ENCODE measurements around the gene OR2T10. TPM values are rescaled to one million over a fixed set of nuclear protein-coding genes. Genes with fewer than 3 reads are reported as not detected.
"Not testable (repeated sequence)": the region's sequence is repeated elsewhere in the genome, so short reads cannot be mapped to it uniquely, and the experiment has no call there.

OR2T10 gene, protein sequence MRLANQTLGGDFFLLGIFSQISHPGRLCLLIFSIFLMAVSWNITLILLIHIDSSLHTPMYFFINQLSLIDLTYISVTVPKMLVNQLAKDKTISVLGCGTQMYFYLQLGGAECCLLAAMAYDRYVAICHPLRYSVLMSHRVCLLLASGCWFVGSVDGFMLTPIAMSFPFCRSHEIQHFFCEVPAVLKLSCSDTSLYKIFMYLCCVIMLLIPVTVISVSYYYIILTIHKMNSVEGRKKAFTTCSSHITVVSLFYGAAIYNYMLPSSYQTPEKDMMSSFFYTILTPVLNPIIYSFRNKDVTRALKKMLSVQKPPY
- not detected for total RNA-seq (2013)
- polyA plus RNA-seq (not detected), polyA minus RNA-seq (not detected in 2 replicates), total RNA-seq (0 to 0.92 (median 0.04) reads per million in 11 experiments)

DNA sequence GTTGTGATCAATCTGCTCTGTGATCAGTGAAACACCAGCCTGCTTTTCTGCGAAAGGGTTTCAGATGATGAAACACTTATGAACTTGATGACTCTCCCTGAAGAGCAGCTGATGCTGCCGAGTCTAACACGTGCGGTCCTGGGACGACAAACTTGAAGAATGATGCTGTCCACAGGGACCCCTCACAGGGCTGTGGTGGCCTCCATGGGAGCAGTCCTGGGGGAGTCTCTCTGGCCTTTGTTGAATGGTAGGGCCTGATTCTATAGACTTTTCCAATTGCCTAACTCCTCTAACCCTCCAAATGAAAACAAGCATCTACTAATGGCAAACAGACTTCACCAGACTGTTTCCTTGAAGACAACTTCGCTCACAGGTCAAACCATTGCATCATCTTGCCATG, at the start of gene OR2T10:
TSS of gene OR2T10 (minus strand) at position 112 of the 400 bp plus-strand sequence. CDS start 3,932 bp downstream, outside the sequence.
- Histone ChIP-seq H3K79me2 (ENCODE audit: insufficient read depth, low read length) (no peaks in the 10 kb centered on the region), H3K27me3 (ENCODE audit: control insufficient read depth in 2 of 2, insufficient read depth in 2 of 2, low read length in 2 of 2) (no peaks in the 10 kb centered on the region), H3K9me3 (replicated peaks in 1 of 2; ENCODE audit: control insufficient read depth in 1 of 2, insufficient read depth in 1 of 2, low read length in 2 of 2) (no peaks in the 10 kb centered on the region), H3K9ac (ENCODE audit: insufficient read depth, low read length, poor library complexity, severe bottlenecking) (no peak within 1 kb of the TSS), H3K4me2 (replicated peaks; ENCODE audit: extremely low read depth, low read length, poor library complexity, severe bottlenecking) (no peak within 1 kb of the TSS), H2AFZ (ENCODE audit: insufficient read depth, low read depth, low read length, poor library complexity, severe bottlenecking) (no peak within 1 kb of the TSS), H3K36me3 (replicated peaks in 1 of 2; ENCODE audit: control insufficient read depth in 1 of 2, insufficient read depth in 2 of 2, low read length in 2 of 2) (no peaks in the 10 kb centered on the region), H3K27ac (ENCODE audit: low read depth in 1 of 2, low read length in 2 of 2) (no peak within 1 kb of the TSS), H3K4me1 (ENCODE audit: control insufficient read depth in 1 of 2, insufficient read depth in 2 of 2, low read length in 2 of 2) (no peaks in the 10 kb centered on the region), H4K20me1 (ENCODE audit: insufficient read depth, low read length) (no peaks in the 10 kb centered on the region), H3K4me3 (replicated peaks in 1 of 3; ENCODE audit: low read depth in 2 of 3, low read length in 3 of 3) (no peak within 1 kb of the TSS)
- WGBS (ENCODE audit: insufficient coverage), result 95% methylated on average over 5 of the region's 6 CpGs
- DNase-seq, result no peak
- Mint-ChIP-seq H3K36me3 (no peaks in the 10 kb centered on the region), H3K27me3 (ENCODE audit: low read depth in 3 of 3) (peaks cover 0 to 1% (median 0%) of the 10 kb centered on the region in 3 donors), H3K27ac (no peak within 1 kb of the TSS), H3K4me1 (peaks cover 3% of the 10 kb centered on the region), H3K4me3 (no peak within 1 kb of the TSS), H3K9me3 (peaks cover 0 to 6% (median 0%) of the 10 kb centered on the region in 7 donors)
- intact Hi-C loops (cut with micrococcal nuclease), result no loop called here
- TF ChIP-seq, protein P1, sequence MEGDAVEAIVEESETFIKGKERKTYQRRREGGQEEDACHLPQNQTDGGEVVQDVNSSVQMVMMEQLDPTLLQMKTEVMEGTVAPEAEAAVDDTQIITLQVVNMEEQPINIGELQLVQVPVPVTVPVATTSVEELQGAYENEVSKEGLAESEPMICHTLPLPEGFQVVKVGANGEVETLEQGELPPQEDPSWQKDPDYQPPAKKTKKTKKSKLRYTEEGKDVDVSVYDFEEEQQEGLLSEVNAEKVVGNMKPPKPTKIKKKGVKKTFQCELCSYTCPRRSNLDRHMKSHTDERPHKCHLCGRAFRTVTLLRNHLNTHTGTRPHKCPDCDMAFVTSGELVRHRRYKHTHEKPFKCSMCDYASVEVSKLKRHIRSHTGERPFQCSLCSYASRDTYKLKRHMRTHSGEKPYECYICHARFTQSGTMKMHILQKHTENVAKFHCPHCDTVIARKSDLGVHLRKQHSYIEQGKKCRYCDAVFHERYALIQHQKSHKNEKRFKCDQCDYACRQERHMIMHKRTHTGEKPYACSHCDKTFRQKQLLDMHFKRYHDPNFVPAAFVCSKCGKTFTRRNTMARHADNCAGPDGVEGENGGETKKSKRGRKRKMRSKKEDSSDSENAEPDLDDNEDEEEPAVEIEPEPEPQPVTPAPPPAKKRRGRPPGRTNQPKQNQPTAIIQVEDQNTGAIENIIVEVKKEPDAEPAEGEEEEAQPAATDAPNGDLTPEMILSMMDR (IDR thresholded peaks at IDR 0.05), result no peak

GRCh38 chr1:248645178-248645577, 47.7 kb upstream of the OR2T10 start, which contains the start of gene OR2T35:
OR2T35 (minus strand) TSS chr1:248645278; CDS start chr1:248639258, 6,020 bp downstream.
- H3K27ac Mint-ChIP-seq; H3K9me3 Mint-ChIP-seq; H3K9me3 ChIP-seq (replicated peaks in 1 of 2; ENCODE audit: control insufficient read depth in 1 of 2, insufficient read depth in 1 of 2, low read length in 2 of 2); H3K4me1 ChIP-seq (ENCODE audit: control insufficient read depth in 1 of 2, insufficient read depth in 2 of 2, low read length in 2 of 2); H3K9ac ChIP-seq (ENCODE audit: insufficient read depth, low read length, poor library complexity, severe bottlenecking); H2AFZ ChIP-seq (ENCODE audit: insufficient read depth, low read depth, low read length, poor library complexity, severe bottlenecking); H3K27me3 Mint-ChIP-seq (ENCODE audit: low read depth in 3 of 3); H3K27me3 ChIP-seq (ENCODE audit: control insufficient read depth in 2 of 2, insufficient read depth in 2 of 2, low read length in 2 of 2); H4K20me1 ChIP-seq (ENCODE audit: insufficient read depth, low read length); H3K4me3 ChIP-seq (replicated peaks in 1 of 3; ENCODE audit: low read depth in 2 of 3, low read length in 3 of 3); H3K36me3 ChIP-seq (replicated peaks in 1 of 2; ENCODE audit: control insufficient read depth in 1 of 2, insufficient read depth in 2 of 2, low read length in 2 of 2); H3K4me2 ChIP-seq (replicated peaks; ENCODE audit: extremely low read depth, low read length, poor library complexity, severe bottlenecking); intact Hi-C loops (cut with micrococcal nuclease); DNase-seq; H3K4me1 Mint-ChIP-seq; H3K27ac ChIP-seq (ENCODE audit: low read depth in 1 of 2, low read length in 2 of 2); H3K4me3 Mint-ChIP-seq; H3K36me3 Mint-ChIP-seq; H3K79me2 ChIP-seq (ENCODE audit: insufficient read depth, low read length): not testable (repeated sequence)
- no CpG with 5 or more reads among the region's 3 CpGs for WGBS (ENCODE audit: insufficient coverage)

GRCh38 chr1:248642971-248643651, 45.6 kb upstream of the OR2T10 start:
- H3K27ac ChIP-seq (ENCODE audit: low read depth in 1 of 2, low read length in 2 of 2); H3K9me3 ChIP-seq (replicated peaks in 1 of 2; ENCODE audit: control insufficient read depth in 1 of 2, insufficient read depth in 1 of 2, low read length in 2 of 2); H3K4me1 ChIP-seq (ENCODE audit: control insufficient read depth in 1 of 2, insufficient read depth in 2 of 2, low read length in 2 of 2); H3K9ac ChIP-seq (ENCODE audit: insufficient read depth, low read length, poor library complexity, severe bottlenecking); H4K20me1 ChIP-seq (ENCODE audit: insufficient read depth, low read length); H3K4me3 ChIP-seq (replicated peaks in 1 of 3; ENCODE audit: low read depth in 2 of 3, low read length in 3 of 3); H3K4me1 Mint-ChIP-seq; DNase-seq; intact Hi-C loops (cut with micrococcal nuclease); H3K27me3 Mint-ChIP-seq (ENCODE audit: low read depth in 3 of 3); H3K79me2 ChIP-seq (ENCODE audit: insufficient read depth, low read length); H3K4me2 ChIP-seq (replicated peaks; ENCODE audit: extremely low read depth, low read length, poor library complexity, severe bottlenecking); H3K27me3 ChIP-seq (ENCODE audit: control insufficient read depth in 2 of 2, insufficient read depth in 2 of 2, low read length in 2 of 2); H3K27ac Mint-ChIP-seq; H3K9me3 Mint-ChIP-seq; H3K4me3 Mint-ChIP-seq; H2AFZ ChIP-seq (ENCODE audit: insufficient read depth, low read depth, low read length, poor library complexity, severe bottlenecking); H3K36me3 ChIP-seq (replicated peaks in 1 of 2; ENCODE audit: control insufficient read depth in 1 of 2, insufficient read depth in 2 of 2, low read length in 2 of 2); H3K36me3 Mint-ChIP-seq: not testable (repeated sequence)
- no CpG with 5 or more reads among the region's 4 CpGs for WGBS (ENCODE audit: insufficient coverage)

All from CD14-positive monocyte (primary cell).